Liver (tissue), 9 donors: ENCODE results near the gene SPI1. TPM values are rescaled to one million over a fixed set of nuclear protein-coding genes. Genes with fewer than 3 reads are reported as not detected.

Experiments
- DNase-seq: peaks from one replicate; pipeline ENCODE4 v3.0.0-alpha.2; 2017; ENCODE audit warnings: low spot score
- H3K27ac ChIP-seq, 2 donors: one replicate each; pipeline ENCODE4 v1.7.0; 2013; ENCODE audit warnings: inconsistent platforms in 2 of 2, low read length in 2 of 2, control low read depth in 1 of 2, low read depth in 1 of 2, mild to moderate bottlenecking in 1 of 2
- H3K27me3 ChIP-seq, 4 donors: one replicate each; pipeline versions ENCODE4 v1.6.1 to v1.7.0; 2013; ENCODE audit warnings: low read length in 3 of 4, inconsistent platforms in 1 of 4, mild to moderate bottlenecking in 1 of 4, moderate library complexity in 1 of 4; ENCODE audit not compliant: control insufficient read depth in 4 of 4, insufficient read depth in 4 of 4
- H3K36me3 ChIP-seq, 4 donors: one replicate each; pipeline versions ENCODE4 v1.6.1 to v1.7.0; 2013; ENCODE audit warnings: low read length in 3 of 4, mild to moderate bottlenecking in 3 of 4, low read depth in 1 of 4, moderate library complexity in 1 of 4; ENCODE audit not compliant: control insufficient read depth in 4 of 4, insufficient read depth in 3 of 4
- H3K4me1 ChIP-seq, 4 donors: one replicate each; pipeline versions ENCODE4 v1.6.1 to v1.7.0; 2013; ENCODE audit warnings: low read length in 3 of 4, mild to moderate bottlenecking in 3 of 4, moderate library complexity in 1 of 4; ENCODE audit not compliant: control insufficient read depth in 4 of 4, insufficient read depth in 4 of 4
- H3K4me3 ChIP-seq, 3 donors: one replicate each; pipeline versions ENCODE4 v1.6.1 to v1.7.0; 2013; ENCODE audit warnings: low read length in 3 of 3, control low read depth in 1 of 3, low read depth in 1 of 3, mild to moderate bottlenecking in 1 of 3
- H3K9ac ChIP-seq, 2 donors: one replicate each; pipeline ENCODE4 v1.7.0; 2013; ENCODE audit warnings: low read length in 2 of 2, mild to moderate bottlenecking in 2 of 2, moderate library complexity in 2 of 2, control low read depth in 1 of 2, low read depth in 1 of 2
- H3K9me3 ChIP-seq, 4 donors: one replicate each; pipeline versions ENCODE4 v1.6.1 to v1.7.0; 2013; ENCODE audit warnings: low read length in 3 of 4; ENCODE audit not compliant: control insufficient read depth in 4 of 4
- ATF3 ChIP-seq: IDR thresholded peaks from 2 replicates; pipeline ENCODE4 v1.6.1; 2016; ENCODE audit warnings: antibody characterized with exemption
- EGR1 ChIP-seq, 2 donors: IDR thresholded peaks; 2 replicates each; pipeline ENCODE4 v1.6.1; 2016 to 2018; ENCODE audit warnings: antibody characterized with exemption in 2 of 2, low read depth in 2 of 2
- FOXA1 ChIP-seq: IDR thresholded peaks from 2 replicates; pipeline ENCODE4 v1.6.1; 2016; ENCODE audit warnings: antibody characterized with exemption
- FOXA2 ChIP-seq: IDR thresholded peaks from 2 replicates; pipeline ENCODE4 v1.6.1; 2016; ENCODE audit warnings: antibody characterized with exemption
- GABPA ChIP-seq, 2 donors: IDR thresholded peaks in 1 of 2; conservative IDR thresholded peaks in 1 of 2; 2 replicates each; pipeline ENCODE4 v1.6.1; 2016; ENCODE audit warnings: antibody characterized with exemption in 2 of 2, mild to moderate bottlenecking in 1 of 2, moderate library complexity in 1 of 2
- HNF4A ChIP-seq, 2 donors: conservative IDR thresholded peaks; 2 replicates each; pipeline ENCODE4 v1.6.1; 2016; ENCODE audit warnings: antibody characterized with exemption in 2 of 2, mild to moderate bottlenecking in 2 of 2
- HNF4G ChIP-seq: IDR thresholded peaks from 2 replicates; pipeline ENCODE4 v1.6.1; 2016; ENCODE audit warnings: antibody characterized with exemption
- JUND ChIP-seq, 2 donors: IDR thresholded peaks; 2 replicates each; pipeline ENCODE4 v1.6.1; 2016; ENCODE audit warnings: antibody characterized with exemption in 2 of 2
- MAX ChIP-seq: IDR thresholded peaks from 2 replicates; pipeline ENCODE4 v1.6.1; 2016; ENCODE audit warnings: antibody characterized with exemption
- NR2F2 ChIP-seq: IDR thresholded peaks from 2 replicates; pipeline ENCODE4 v1.6.1; 2016; ENCODE audit warnings: antibody characterized with exemption
- RAD21 ChIP-seq, 2 donors: IDR thresholded peaks; 2 replicates each; pipeline ENCODE4 v1.6.1; 2016; ENCODE audit warnings: antibody characterized with exemption in 2 of 2, mild to moderate bottlenecking in 2 of 2
- REST ChIP-seq: IDR thresholded peaks from 2 replicates; pipeline ENCODE4 v1.6.1; 2016; ENCODE audit warnings: antibody characterized with exemption, mild to moderate bottlenecking
- RXRA ChIP-seq, 2 donors: IDR thresholded peaks; 2 replicates each; pipeline ENCODE4 v1.6.1; 2017 to 2018; ENCODE audit warnings: antibody characterized with exemption in 2 of 2, mild to moderate bottlenecking in 1 of 2
- SP1 ChIP-seq: IDR thresholded peaks from 2 replicates; pipeline ENCODE4 v1.6.1; 2018; ENCODE audit warnings: antibody characterized with exemption, mild to moderate bottlenecking
- TAF1 ChIP-seq: conservative IDR thresholded peaks from 2 replicates; pipeline ENCODE4 v1.6.1; 2016; ENCODE audit warnings: antibody characterized with exemption, mild to moderate bottlenecking
- YY1 ChIP-seq: IDR thresholded peaks from 2 replicates; pipeline ENCODE4 v1.6.1; 2016; ENCODE audit warnings: antibody characterized with exemption, mild to moderate bottlenecking
- WGBS: extraction: QIAGEN DNeasy Blood & Tissue Kit; methylation state at CpG from one replicate; pipeline ENCODE4 v1.1.7; 2013; 5-methylcytosine and 5-hydroxymethylcytosine counted together
- polyA plus RNA-seq, 2 donors: library from polyadenylated mRNA; stranded (reverse) in 1 of 2; unstranded in 1 of 2; fragments of 200-250 nt in 1 of 2; fragments of >200 nt in 1 of 2; fragmentation: Nextera tagmentation in 1 of 2; extraction: Ambion mirVana in 1 of 2; gene quantifications; one replicate each; pipeline versions ENCODE4 v1.2.1 to v1.2.3, GENCODE V29; 2013 to 2015
- total RNA-seq, 2 donors: library from RNA; depleted of rRNA; stranded (reverse); fragments of >200 nt; gene quantifications; one replicate each; pipeline ENCODE4 v1.2.3, GENCODE V29; 2014
- TF ChIP-seq, protein P1 (sequence below): fragments of 150-350 bp; IDR thresholded peaks from 2 replicates; pipeline ENCODE4 v1.5.1; 2017; ENCODE audit warnings: improper control_type of control experiment, low read depth, low read length; ENCODE audit not compliant: missing input control
- TF ChIP-seq, protein P2 (sequence below): IDR thresholded peaks from 2 replicates; pipeline ENCODE4 v1.6.1; 2016; ENCODE audit warnings: antibody characterized with exemption
- donor health status: healthy.
- donor health status: healthy.
- donor health status: healthy.
- donor health status: healthy.
- donor health status: healthy.

The SPI1 gene
- total and polyA plus RNA-seq, 4 donors, result 2.3 to 14.4 (median 13.3) TPM

DNA sequence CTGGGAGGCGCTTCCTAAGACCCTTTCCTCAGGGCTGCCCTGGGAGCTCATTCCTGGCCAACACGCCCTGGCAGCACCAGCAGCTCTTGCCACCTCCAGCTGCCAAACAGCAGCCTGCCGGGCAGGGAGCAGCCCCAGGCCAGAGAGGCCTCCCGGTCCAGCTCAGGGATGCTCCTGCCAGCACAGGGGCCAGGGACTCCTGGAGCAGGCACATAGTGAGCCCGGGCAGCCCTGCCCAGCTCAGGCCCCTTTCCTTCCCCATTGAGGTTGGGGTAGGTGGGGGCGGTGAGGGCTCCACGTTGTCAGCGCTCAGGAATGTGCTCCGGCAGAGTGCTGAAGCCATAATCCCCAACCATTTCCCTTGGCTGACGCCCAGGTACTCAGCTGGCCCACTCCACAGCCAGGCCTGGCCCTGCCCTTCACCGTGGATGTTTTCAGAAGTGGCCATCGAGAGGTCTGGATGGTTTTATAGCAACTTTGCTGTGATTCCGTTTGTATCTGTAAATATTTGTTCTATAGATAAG is 37.7 kb upstream of the SPI1 start:
- Histone ChIP-seq H3K36me3 (peaks cover 6 to 50% (median 21%) of the 10 kb centered on the region in 4 donors), H3K4me1 (no peaks in the 10 kb centered on the region), H3K9me3 (no peaks in the 10 kb centered on the region), H3K9ac (no peak overlapping the region), H3K27ac (no peak overlapping the region), H3K4me3 (no peak overlapping the region), H3K27me3 (no peaks in the 10 kb centered on the region)
- WGBS, result 56% methylated on average over 13 of the region's 13 CpGs
- TF ChIP-seq FOXA1 (no peak), ATF3 (no peak), FOXA2 (no peak), EGR1 (IDR thresholded peaks at IDR 0.05; ENCODE audit: low read depth in 2 of 2) (no peak), MAX (no peak), JUND (IDR thresholded peaks at IDR 0.05) (no peak), NR2F2 (no peak), RXRA (IDR thresholded peaks at IDR 0.05) (no peak), REST (no peak), RAD21 (IDR thresholded peaks at IDR 0.05) (no peak), HNF4A (conservative IDR thresholded peaks at IDR 0.05) (no peak), YY1 (no peak), HNF4G (no peak), GABPA (IDR thresholded peaks at IDR 0.05 in 1 of 2, conservative IDR thresholded peaks at IDR 0.05 in 1 of 2) (no peak), TAF1 (no peak)
- TF ChIP-seq, protein P1, sequence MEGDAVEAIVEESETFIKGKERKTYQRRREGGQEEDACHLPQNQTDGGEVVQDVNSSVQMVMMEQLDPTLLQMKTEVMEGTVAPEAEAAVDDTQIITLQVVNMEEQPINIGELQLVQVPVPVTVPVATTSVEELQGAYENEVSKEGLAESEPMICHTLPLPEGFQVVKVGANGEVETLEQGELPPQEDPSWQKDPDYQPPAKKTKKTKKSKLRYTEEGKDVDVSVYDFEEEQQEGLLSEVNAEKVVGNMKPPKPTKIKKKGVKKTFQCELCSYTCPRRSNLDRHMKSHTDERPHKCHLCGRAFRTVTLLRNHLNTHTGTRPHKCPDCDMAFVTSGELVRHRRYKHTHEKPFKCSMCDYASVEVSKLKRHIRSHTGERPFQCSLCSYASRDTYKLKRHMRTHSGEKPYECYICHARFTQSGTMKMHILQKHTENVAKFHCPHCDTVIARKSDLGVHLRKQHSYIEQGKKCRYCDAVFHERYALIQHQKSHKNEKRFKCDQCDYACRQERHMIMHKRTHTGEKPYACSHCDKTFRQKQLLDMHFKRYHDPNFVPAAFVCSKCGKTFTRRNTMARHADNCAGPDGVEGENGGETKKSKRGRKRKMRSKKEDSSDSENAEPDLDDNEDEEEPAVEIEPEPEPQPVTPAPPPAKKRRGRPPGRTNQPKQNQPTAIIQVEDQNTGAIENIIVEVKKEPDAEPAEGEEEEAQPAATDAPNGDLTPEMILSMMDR, result no peak
- DNase-seq, result no peak

DNA sequence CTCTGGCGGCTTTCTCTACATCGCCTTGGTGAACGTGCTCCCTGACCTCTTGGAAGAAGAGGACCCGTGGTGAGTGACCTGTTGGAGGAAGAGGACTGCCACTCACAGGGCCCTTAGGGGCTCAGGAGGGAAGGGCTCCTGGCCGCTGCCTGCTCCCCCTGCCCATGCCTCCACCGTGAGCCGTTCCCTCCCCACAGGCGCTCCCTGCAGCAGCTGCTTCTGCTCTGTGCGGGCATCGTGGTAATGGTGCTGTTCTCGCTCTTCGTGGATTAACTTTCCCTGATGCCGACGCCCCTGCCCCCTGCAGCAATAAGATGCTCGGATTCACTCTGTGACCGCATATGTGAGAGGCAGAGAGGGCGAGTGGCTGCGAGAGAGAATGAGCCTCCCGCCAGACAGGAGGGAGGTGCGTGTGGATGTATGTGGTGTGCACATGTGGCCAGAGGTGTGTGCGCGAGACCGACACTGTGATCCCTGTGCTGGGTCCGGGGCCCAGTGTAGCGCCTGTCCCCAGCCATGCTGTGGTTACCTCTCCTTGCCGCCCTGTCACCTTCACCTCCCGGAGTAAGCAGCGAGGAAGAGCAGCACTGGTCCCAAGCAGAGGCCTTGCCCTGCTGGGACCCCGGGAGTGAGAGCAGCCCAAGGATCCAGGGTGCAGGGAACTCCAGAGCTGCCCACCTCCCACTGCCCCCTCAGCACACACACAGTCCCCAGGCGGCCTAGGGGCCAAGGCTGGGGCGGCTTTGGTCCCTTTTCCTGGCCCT is 36.9 kb upstream of the SPI1 start:
- no peaks in the 10 kb centered on the region for H3K27me3 ChIP-seq
- WGBS, result 91% methylated on average over 31 of the region's 31 CpGs
- no peak overlapping the region for H3K9ac ChIP-seq
- no peaks in the 10 kb centered on the region for H3K4me1 ChIP-seq
- H3K4me3 ChIP-seq, result no peak overlapping the region
- no peak for DNase-seq
- no peaks in the 10 kb centered on the region for H3K9me3 ChIP-seq
- peaks cover 4 to 49% (median 19%) of the 10 kb centered on the region in 4 donors for H3K36me3 ChIP-seq
- no peak overlapping the region for H3K27ac ChIP-seq
- TF ChIP-seq RXRA (IDR thresholded peaks at IDR 0.05), result no peak
- TF ChIP-seq SP1, result no peak
- TF ChIP-seq TAF1, result no peak
- TF ChIP-seq, protein P2, sequence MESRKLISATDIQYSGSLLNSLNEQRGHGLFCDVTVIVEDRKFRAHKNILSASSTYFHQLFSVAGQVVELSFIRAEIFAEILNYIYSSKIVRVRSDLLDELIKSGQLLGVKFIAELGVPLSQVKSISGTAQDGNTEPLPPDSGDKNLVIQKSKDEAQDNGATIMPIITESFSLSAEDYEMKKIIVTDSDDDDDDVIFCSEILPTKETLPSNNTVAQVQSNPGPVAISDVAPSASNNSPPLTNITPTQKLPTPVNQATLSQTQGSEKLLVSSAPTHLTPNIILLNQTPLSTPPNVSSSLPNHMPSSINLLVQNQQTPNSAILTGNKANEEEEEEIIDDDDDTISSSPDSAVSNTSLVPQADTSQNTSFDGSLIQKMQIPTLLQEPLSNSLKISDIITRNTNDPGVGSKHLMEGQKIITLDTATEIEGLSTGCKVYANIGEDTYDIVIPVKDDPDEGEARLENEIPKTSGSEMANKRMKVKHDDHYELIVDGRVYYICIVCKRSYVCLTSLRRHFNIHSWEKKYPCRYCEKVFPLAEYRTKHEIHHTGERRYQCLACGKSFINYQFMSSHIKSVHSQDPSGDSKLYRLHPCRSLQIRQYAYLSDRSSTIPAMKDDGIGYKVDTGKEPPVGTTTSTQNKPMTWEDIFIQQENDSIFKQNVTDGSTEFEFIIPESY, result no peak
